Measurements from ENCODE around the gene TRUB1.

The TRUB1 gene

GRCh38 chr10:114905450-114905849, 32.5 kb upstream of the TRUB1 start:
- no peak overlapping the region for H3K27ac ChIP-seq

GRCh38 chr10:114906981-114907380, 31.0 kb upstream of the TRUB1 start:
- no peak for TF ChIP-seq CTCF (conservative IDR thresholded peaks at IDR 0.05)

More at GRCh38 chr10:114905450-114905849, 32.5 kb upstream of the TRUB1 start:
- TF ChIP-seq CTCF (conservative IDR thresholded peaks at IDR 0.05) = no peak

GRCh38 chr10:114908896-114909295, 29.1 kb upstream of the TRUB1 start:
- no peak for TF ChIP-seq CTCF (conservative IDR thresholded peaks at IDR 0.05)
- no peak overlapping the region for H3K27ac ChIP-seq

More at GRCh38 chr10:114906981-114907380, 31.0 kb upstream of the TRUB1 start:
- no peak overlapping the region for H3K27ac ChIP-seq

- no peak for TF ChIP-seq CTCF (conservative IDR thresholded peaks at IDR 0.05)
Observed at GRCh38 chr10:114911052-114911711, 26.8 kb upstream of the TRUB1 start.

GRCh38 chr10:114911801-114912469, 26.1 kb upstream of the TRUB1 start:
- H3K27ac ChIP-seq = no peak overlapping the region
- TF ChIP-seq CTCF (conservative IDR thresholded peaks at IDR 0.05) = no peak

More at GRCh38 chr10:114911052-114911711, 26.8 kb upstream of the TRUB1 start:
- H3K27ac ChIP-seq = no peak overlapping the region

- H3K27ac ChIP-seq = no peak overlapping the region
- TF ChIP-seq CTCF (conservative IDR thresholded peaks at IDR 0.05) = no peak
Observed at GRCh38 chr10:114912470-114912859, 25.5 kb upstream of the TRUB1 start.

- no peak overlapping the region for H3K27ac ChIP-seq
- TF ChIP-seq CTCF (conservative IDR thresholded peaks at IDR 0.05) = no peak
Observed at GRCh38 chr10:114914560-114914959, 23.4 kb upstream of the TRUB1 start.

Data from VCaP (cell line).